Measurements from ENCODE around the gene BEST2. TPM values are rescaled to one million over a fixed set of nuclear protein-coding genes. Genes with fewer than 3 reads are reported as not detected.

Gene BEST2
- 0.15 TPM in 1 of 2 replicates, not detected in the other for total RNA-seq

DNA sequence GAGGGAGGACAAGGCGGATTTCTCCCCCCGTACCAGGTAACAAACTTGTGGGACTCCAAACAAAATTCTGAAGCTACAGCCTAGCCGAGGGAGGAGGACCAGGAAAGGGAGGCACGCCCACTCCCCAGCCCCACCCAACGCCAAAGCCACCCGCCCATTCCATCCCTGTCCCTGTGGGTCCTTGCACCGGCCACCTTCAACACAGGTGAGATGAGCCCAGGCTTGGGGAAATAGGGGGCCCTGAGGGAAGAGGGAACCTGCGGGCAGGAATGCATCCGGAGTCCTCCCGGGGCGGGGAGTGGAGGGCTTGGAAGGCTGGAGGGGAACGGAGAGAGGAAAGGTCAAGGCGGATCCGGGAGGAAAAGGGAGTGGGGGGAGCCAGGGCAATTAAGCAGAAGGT lies at the start of gene BEST2:
Gene BEST2, plus strand, starts transcription at position 157 of the 400 bp plus-strand sequence. CDS start 802 bp downstream, outside the sequence.

DNA sequence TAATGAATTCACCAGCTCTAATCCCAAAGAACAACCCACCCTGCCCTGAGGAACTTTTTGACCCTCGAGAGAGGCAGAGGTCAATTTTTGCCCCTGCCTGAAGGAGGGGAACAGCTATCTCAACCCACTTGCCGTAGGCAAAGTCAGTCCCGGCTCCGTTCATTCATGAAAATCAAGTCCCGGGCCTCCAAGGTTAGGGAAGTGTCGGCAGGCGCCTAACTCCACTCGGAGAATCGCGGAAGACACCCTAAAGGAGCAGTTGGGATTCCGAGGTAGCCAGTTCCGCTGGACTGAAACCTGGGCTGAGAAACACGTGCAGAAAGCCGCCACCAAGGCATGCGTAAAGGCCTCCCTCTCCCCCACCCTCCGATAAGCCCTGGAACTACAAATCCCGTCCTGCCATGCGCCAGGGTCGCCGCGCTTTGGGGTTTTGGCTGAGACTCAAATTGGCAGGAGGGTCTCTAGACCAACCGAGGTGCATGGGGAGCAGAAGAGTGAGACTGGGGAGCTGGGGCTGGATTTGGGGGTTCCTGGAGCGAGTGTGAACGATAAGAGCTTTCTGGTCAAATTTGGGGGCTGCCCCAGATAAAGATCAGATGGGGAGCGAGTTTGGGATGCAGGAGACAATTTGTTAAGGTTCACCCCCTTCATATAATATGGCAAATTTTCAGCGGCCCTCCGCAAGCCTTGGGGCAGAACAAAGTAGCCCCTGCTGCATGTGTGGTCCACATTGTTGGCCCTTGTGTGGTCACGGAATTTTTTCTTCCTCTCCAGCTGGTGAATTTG lies 27.8 kb upstream of the BEST2 start, which contains the start of gene TNPO2:
Gene TNPO2, minus strand, starts transcription at position 292 of the 786 bp plus-strand sequence. CDS start 2,955 bp downstream, outside the sequence.

DNA sequence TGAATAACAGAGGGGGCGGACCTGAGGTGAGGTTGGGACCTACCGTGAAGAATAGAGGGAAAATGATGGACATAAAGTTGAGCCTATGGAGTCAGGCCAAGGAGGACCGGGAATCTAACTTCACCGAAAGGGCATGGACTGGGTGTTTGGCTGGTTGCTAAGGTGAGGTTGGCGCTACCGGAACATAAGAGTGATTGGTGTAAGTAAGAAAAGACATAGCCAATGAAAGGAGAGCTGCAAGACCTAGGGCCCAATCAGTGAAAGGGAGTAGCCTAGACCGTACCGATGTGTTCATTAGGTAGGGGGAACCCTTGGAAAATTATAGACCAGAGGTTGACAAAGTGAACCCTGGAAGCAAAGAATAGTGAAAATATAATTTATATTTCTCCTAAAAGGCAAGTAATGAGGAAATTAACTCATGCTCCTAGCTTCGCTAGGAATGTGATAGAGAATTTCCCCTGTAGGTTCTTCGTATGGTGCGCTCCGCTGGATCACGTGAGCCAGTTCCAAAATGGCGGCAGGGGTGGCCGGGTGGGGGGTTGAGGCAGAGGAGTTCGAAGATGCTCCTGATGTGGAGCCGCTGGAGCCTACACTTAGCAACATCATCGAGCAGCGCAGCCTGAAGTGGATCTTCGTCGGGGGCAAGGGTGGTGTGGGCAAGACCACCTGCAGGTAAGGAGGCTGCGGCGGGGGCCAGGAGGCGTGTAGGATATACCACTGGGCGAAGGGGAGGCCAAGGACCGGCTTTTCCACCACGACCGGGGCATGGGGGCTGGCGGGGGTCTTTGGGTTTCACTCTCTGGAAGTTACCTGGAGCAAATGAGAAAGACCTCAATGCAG lies 14.4 kb upstream of the BEST2 start, which contains the start of gene GET3:
Gene GET3, plus strand, starts transcription at position 503 of the 840 bp plus-strand sequence. Its CDS starts 9 bp downstream, at position 512.

DNA sequence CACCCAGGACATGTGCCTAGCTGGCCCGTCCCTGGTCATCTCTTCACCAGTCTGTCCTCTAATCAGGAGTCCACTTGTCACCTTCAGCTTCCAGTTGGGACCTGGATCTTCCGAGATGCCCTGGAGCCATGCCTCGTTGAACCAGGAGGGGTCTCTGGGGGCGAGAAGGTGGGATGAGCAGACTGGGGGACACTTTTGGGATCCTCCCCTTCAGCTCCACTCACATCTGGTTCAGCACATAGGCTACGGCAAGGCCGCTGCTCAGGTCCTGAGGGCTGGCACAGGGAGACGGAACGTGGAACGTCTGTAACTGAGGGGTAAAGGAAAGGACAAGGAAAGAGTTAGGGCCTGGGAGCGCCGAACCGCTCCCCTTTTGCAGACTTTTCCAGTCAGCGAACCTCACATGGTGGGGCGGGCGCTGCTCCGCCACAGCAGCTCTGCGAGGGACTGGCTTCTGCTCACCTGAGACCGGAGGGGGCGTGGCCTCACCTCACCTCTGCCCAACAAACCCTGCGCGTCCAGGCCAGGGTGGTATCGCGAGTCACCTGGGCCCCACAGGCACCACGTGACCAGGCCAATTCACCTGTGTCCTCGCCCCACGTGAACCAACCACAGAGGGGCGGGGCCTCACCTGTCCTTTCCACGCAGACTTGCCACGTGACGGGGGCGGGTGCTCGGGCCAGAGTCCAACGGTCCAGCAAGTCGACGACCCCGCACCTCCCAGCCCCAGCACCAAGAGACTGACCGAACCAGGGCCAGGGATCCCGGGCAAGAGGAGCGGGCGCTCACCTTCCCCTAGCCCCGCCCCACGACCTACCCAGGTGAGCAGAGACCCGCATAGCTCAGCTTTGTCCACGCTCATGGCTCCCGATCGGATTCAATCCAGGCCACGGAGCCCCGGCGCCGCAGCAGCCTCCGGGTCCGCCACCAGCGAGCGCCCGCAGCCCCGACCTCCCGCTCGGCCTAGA lies 23.3 kb downstream of the BEST2 start, which contains the start of gene HOOK2:
Gene HOOK2, minus strand, starts transcription at position 965 of the 968 bp plus-strand sequence. Its CDS starts 103 bp downstream, at position 862.

DNA sequence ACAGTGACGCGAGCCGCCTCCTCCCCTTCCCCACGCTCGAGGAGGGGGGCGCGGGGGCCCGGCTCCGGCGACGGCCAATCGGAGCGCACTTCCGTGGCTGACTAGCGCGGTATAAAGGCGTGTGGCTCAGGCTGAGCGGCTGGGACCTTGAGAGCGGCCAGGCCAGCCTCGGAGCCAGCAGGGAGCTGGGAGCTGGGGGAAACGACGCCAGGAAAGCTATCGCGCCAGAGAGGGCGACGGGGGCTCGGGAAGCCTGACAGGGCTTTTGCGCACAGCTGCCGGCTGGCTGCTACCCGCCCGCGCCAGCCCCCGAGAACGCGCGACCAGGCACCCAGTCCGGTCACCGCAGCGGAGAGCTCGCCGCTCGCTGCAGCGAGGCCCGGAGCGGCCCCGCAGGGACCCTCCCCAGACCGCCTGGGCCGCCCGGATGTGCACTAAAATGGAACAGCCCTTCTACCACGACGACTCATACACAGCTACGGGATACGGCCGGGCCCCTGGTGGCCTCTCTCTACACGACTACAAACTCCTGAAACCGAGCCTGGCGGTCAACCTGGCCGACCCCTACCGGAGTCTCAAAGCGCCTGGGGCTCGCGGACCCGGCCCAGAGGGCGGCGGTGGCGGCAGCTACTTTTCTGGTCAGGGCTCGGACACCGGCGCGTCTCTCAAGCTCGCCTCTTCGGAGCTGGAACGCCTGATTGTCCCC lies 39.9 kb downstream of the BEST2 start, which contains the start of gene JUNB:
Gene JUNB, plus strand, starts transcription at position 142 of the 706 bp plus-strand sequence. Its CDS starts 286 bp downstream, at position 428.

DNA sequence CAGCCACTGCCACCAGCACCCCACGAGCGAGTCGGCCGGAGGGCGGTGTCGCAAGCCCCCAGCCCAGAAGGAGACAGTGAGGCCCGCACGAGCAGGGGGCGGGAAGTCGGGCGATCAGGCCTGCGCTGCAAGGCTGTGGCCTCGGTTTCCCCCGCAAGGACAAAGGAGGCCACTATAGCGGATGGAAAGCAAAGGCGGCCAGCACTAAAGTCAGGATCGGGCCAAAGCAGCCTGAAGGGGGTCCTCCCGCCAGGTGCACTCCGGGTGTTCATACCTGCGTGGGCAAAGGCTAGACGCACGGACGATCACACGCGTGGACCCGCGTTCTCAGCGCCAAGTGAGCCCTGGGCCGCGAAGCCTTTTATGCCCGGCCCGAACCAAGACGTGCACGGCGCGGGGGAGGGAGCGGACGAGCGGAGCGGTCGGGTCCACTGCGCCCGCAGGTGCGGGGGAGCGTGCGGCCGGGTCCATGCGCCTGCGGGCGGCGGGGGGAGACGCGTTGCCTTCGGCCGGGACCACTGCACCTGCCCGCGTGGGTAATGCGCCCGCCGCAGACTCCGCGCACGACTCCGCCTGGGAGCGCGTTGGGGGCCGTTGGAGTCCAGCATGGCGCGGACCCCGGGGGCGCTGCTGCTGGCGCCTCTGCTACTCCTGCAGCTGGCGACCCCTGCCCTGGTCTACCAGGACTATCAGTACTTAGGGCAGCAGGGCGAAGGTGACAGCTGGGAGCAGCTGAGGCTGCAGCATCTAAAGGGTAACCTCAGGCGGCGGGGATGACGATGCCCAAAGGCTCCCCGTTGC lies 50.1 kb downstream of the BEST2 start, which contains the start of the genes PRDX2 and THSD8:
Gene PRDX2, minus strand, starts transcription at position 335 of the 801 bp plus-strand sequence. CDS start 539 bp downstream, outside the sequence.
Gene THSD8, plus strand, starts transcription at position 604 of the 801 bp plus-strand sequence. Its CDS starts 3 bp downstream, at position 607.

DNA sequence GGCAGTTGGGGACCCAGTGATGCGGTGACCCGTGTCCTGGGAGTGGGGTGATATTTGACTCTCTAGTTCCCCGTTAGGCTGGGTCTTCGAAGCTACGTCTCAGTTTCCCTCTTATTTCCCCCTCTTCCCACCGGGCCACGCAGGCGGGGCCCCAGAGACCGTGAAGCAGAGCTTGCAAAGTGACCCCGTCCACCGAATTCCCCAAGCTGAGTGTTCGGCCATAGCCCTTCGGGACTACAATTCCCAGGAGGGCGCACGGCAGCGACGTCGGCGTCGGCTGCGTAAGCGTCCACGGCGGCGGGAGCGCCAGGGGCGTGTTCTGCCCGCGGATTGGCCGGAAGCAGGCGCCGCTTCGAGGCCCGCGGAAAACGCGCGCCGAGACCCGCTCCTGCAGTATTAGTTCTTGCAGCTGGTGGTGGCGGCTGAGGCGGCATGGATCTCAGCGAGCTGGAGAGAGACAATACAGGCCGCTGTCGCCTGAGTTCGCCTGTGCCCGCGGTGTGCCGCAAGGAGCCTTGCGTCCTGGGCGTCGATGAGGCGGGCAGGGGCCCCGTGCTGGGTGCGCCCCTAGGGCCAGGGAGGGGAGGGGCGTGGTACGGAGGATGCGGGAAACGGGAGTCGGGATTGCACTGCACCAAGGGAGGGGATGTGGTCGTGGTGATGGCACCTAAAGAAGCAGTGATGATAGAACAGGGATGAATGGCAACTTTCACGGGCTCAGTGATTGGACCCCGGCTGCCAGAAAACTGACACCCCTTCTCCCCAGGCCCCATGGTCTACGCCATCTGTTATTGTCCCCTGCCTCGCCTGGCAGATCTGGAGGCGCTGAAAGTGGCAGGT lies 54.9 kb downstream of the BEST2 start, which contains the start of gene RNASEH2A:
Gene RNASEH2A, plus strand, starts transcription at position 343 of the 840 bp plus-strand sequence. Its CDS starts 90 bp downstream, at position 433.

Other genes starting within 250 kb of the BEST2 start
- 8.3 and 9.3 TPM in 2 replicates for gene ZNF564, start 200.3 kb upstream of the BEST2 start, total RNA-seq
- gene ZNF490, start 141.0 kb upstream of the BEST2 start, total RNA-seq: 11.7 and 12.1 TPM in 2 replicates
- 11.1 and 18.6 TPM in 2 replicates for gene ZNF791, start 140.9 kb upstream of the BEST2 start, total RNA-seq
- 34.5 and 56.2 TPM in 2 replicates for gene MAN2B1, start 85.0 kb upstream of the BEST2 start, total RNA-seq
- 10.6 and 14.4 TPM in 2 replicates for gene WDR83, start 85.0 kb upstream of the BEST2 start, total RNA-seq
- gene DHPS, start 69.9 kb upstream of the BEST2 start, total RNA-seq: 55.3 and 56.6 TPM in 2 replicates
- not detected in 2 replicates for gene GNG14, start 63.8 kb upstream of the BEST2 start, total RNA-seq
- gene FBXW9, start 55.2 kb upstream of the BEST2 start, total RNA-seq: 4.6 and 8.3 TPM in 2 replicates
- 37.8 and 50.0 TPM in 2 replicates for gene TNPO2, start 27.9 kb upstream of the BEST2 start, total RNA-seq
- 124 and 148 TPM in 2 replicates for gene TRIR, start 17.1 kb upstream of the BEST2 start, total RNA-seq
- gene GET3, start 14.3 kb upstream of the BEST2 start, total RNA-seq: 93.5 and 107 TPM in 2 replicates
- 24.9 and 28.0 TPM in 2 replicates for gene HOOK2, start 23.8 kb downstream of the BEST2 start, total RNA-seq
- gene JUNB, start 39.7 kb downstream of the BEST2 start, total RNA-seq: 81.4 and 95.3 TPM in 2 replicates
- gene PRDX2, start 50.0 kb downstream of the BEST2 start, total RNA-seq: 166 and 183 TPM in 2 replicates
- gene THSD8, start 50.3 kb downstream of the BEST2 start, total RNA-seq: 0.99 TPM in 1 of 2 replicates, not detected in the other
- 7.6 and 60.4 TPM in 2 replicates for gene RNASEH2A, start 54.8 kb downstream of the BEST2 start, total RNA-seq
- not detected in 2 replicates for gene RTBDN, start 82.8 kb downstream of the BEST2 start, total RNA-seq
- gene MAST1, start 86.7 kb downstream of the BEST2 start, total RNA-seq: 0.15 and 3.3 TPM in 2 replicates
- 22.8 and 30.9 TPM in 2 replicates for gene DNASE2, start 129.7 kb downstream of the BEST2 start, total RNA-seq
- 0.17 TPM in 1 of 2 replicates, not detected in the other for gene KLF1, start 135.4 kb downstream of the BEST2 start, total RNA-seq
- gene GCDH, start 139.4 kb downstream of the BEST2 start, total RNA-seq: 28.3 and 55.3 TPM in 2 replicates
- gene SYCE2, start 167.5 kb downstream of the BEST2 start, total RNA-seq: 0.15 TPM in 1 of 2 replicates, not detected in the other
- 46.3 and 80.1 TPM in 2 replicates for gene FARSA, start 181.9 kb downstream of the BEST2 start, total RNA-seq
- gene CALR, start 186.8 kb downstream of the BEST2 start, total RNA-seq: 1,350 and 1,500 TPM in 2 replicates
- 64.9 and 86.2 TPM in 2 replicates for gene RAD23A, start 194.1 kb downstream of the BEST2 start, total RNA-seq
- 22.7 and 24.0 TPM in 2 replicates for gene GADD45GIP1, start 205.4 kb downstream of the BEST2 start, total RNA-seq
- gene DAND5, start 217.8 kb downstream of the BEST2 start, total RNA-seq: 0.29 TPM in 1 of 2 replicates, not detected in the other
- gene NFIX, start 243.7 kb downstream of the BEST2 start, total RNA-seq: 168 and 204 TPM in 2 replicates